Measurements from ENCODE around the gene XIRP1.

DNA sequence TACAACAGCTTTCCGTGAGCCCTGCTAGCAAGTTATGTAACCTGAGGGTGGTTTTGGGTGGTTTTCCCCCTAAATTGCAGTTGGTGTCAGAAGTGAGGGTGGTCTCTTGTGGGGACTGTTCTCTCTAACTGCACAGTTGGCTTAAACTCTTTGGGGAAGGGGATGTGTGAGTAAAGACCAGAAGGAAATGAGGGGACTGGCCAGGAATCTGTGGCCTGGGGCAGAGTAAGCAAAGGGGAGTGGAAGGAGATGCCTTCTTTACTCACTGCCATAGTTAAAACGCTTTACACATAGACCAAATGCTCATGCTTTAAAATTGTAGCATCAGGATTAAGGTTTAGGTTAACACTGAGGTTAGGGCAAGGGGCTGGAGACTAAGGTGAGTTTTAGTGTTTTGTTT is 21.2 kb upstream of the XIRP1 start:
- TF ChIP-seq, protein P1, sequence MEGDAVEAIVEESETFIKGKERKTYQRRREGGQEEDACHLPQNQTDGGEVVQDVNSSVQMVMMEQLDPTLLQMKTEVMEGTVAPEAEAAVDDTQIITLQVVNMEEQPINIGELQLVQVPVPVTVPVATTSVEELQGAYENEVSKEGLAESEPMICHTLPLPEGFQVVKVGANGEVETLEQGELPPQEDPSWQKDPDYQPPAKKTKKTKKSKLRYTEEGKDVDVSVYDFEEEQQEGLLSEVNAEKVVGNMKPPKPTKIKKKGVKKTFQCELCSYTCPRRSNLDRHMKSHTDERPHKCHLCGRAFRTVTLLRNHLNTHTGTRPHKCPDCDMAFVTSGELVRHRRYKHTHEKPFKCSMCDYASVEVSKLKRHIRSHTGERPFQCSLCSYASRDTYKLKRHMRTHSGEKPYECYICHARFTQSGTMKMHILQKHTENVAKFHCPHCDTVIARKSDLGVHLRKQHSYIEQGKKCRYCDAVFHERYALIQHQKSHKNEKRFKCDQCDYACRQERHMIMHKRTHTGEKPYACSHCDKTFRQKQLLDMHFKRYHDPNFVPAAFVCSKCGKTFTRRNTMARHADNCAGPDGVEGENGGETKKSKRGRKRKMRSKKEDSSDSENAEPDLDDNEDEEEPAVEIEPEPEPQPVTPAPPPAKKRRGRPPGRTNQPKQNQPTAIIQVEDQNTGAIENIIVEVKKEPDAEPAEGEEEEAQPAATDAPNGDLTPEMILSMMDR (IDR thresholded peaks at IDR 0.05), result no peak
- no peak for TF ChIP-seq POLR2A (IDR thresholded peaks at IDR 0.05)

All from esophagus squamous epithelium (tissue), 4 donors.